Lower leg skin (tissue), 3 donors: ENCODE measurements around the gene LEKR1.

ENCODE experiments used
- CTCF ChIP-seq, 3 donors: fragments of 450-650 bp; IDR thresholded peaks; one replicate each; pipeline ENCODE4 v1.5.1; 2016; ENCODE audit warnings: antibody characterized with exemption in 3 of 3, mild to moderate bottlenecking in 3 of 3, moderate library complexity in 2 of 3
- POLR2A ChIP-seq, 2 donors: fragments of 450-650 bp; IDR thresholded peaks; one replicate each; pipeline ENCODE4 v1.6.1; 2016 to 2017; ENCODE audit warnings: antibody characterized with exemption in 2 of 2, mild to moderate bottlenecking in 1 of 2, moderate library complexity in 1 of 2

- no peak for TF ChIP-seq CTCF (IDR thresholded peaks at IDR 0.05)
- TF ChIP-seq POLR2A (IDR thresholded peaks at IDR 0.05): no peak
Measured at GRCh38 chr3:156964577-156964976, 138.4 kb downstream of the LEKR1 start.
